Mesenteric fat pad (tissue), 1 donor: ENCODE measurements around the gene GPD2. TPM values are rescaled to one million over a fixed set of nuclear protein-coding genes. Genes with fewer than 3 reads are reported as not detected.

Experiments used
- total RNA-seq: library from RNA; stranded (reverse); fragmentation: NEBNext Ultra II Directional; extraction: Animal tissue kit (Norgen Biotek cat#: 25700); gene quantifications from one replicate; pipeline ENCODE4 v1.2.1, GENCODE V29; 2021
- donor health status: DM: yes; HTN: yes; CAD: no.

Gene GPD2
- total RNA-seq, 1 donor from 2014 or later, result 35.7 TPM

Other genes with a start within 250 kb of the GPD2 start
- gene NR4A2, start 103.7 kb upstream of the GPD2 start, total RNA-seq, result 67.7 TPM